Measurements from ENCODE around the gene INSL4.

DNA sequence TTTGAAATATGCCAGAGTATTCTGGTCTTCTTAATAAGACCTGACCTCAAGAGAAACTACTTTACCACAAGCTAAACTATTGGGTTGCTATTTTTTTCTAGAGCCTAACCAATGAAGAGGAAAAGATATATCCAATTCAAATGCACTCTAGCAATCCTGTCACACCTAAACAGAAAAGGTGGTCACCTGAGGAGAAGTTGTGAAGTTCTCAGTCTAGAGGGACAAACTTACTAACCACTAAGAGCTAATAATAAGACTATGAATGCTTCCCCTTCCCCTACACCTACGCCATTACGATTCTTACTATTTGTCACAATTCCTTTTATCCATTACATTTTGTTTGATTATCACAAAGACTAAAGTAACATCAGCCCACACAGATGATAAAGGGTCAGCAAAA is 43.6 kb downstream of the INSL4 start:
- TF ChIP-seq TAF1 (IDR thresholded peaks at IDR 0.05; ENCODE audit: low read depth) (no peak), EZH2 (IDR thresholded peaks at IDR 0.05; ENCODE audit: borderline replicate concordance, insufficient read depth, low read length, poor library complexity, severe bottlenecking) (no peak), SMC3 (conservative IDR thresholded peaks at IDR 0.05; ENCODE audit: poor library complexity) (no peak), POLR2AphosphoS5 (IDR thresholded peaks at IDR 0.05) (no peak)
- TF ChIP-seq, protein P1, sequence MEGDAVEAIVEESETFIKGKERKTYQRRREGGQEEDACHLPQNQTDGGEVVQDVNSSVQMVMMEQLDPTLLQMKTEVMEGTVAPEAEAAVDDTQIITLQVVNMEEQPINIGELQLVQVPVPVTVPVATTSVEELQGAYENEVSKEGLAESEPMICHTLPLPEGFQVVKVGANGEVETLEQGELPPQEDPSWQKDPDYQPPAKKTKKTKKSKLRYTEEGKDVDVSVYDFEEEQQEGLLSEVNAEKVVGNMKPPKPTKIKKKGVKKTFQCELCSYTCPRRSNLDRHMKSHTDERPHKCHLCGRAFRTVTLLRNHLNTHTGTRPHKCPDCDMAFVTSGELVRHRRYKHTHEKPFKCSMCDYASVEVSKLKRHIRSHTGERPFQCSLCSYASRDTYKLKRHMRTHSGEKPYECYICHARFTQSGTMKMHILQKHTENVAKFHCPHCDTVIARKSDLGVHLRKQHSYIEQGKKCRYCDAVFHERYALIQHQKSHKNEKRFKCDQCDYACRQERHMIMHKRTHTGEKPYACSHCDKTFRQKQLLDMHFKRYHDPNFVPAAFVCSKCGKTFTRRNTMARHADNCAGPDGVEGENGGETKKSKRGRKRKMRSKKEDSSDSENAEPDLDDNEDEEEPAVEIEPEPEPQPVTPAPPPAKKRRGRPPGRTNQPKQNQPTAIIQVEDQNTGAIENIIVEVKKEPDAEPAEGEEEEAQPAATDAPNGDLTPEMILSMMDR (IDR thresholded peaks at IDR 0.05; ENCODE audit: poor library complexity, severe bottlenecking) = no peak
